GM19239 (cell line): ENCODE results near the gene CDK17.
"Not testable (repeated sequence)": the region's sequence is repeated elsewhere in the genome, so short reads cannot be mapped to it uniquely, and the experiment has no call there.

Experiments used
- DNase-seq: peaks from one replicate; pipeline ENCODE4 v3.0.0; 2011; ENCODE audit warnings: low spot score; ENCODE audit not compliant: insufficient read length
- FAIRE-seq: peaks from 2 replicates; lab custom pipeline; 2011; peaks lifted over from hg19 to GRCh38; lab: Jason Lieb, UNC

Gene CDK17

DNA sequence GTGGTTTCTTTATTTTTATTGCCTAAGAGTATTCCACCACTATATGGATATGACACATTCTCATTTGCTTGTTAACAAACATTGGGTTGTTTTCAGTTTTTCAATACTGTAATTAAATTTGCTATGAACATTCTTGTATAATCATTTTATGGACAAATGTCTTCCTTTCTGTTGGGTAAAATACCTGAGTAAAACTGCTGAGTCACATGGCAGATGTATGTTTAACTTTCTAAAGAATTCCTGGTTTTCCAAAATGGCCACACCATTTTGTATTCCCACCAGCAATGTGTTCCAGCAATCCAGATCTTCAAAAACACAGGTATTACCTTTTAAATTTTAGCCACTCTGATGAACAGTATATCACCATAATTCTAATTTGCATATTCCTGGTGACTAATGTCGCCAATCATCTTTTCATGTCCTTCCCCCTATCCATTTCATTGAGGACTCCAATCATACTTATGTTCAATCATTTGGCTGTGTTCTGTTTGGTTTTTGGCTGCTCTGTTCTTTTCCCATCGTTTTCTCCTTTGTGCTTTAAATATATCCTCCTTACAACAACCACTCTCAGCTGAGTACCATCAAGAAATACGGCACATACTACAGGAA lies 36.0 kb downstream of the CDK17 start:
- DNase-seq: no peak
- no peak for FAIRE-seq

DNA sequence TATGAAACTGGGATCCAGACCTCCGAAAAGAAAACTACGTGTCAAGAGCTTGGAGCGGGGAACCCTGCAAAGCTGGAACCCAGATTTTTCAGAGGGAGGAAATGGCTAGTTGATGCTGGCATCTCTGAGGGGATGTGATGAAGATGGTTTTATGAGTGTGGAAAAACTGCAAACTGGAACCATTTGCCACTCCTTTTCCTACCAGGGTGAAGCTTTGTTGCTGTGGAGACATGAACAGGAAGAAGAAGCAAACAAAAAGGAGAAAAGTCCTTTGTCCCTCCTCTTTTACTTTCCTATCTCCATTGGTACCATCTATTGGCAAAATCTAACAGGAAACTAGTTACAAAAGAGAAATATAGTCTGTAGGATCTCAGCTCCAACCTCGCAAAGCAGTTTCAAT lies 39.2 kb downstream of the CDK17 start:
- DNase-seq (no peak), FAIRE-seq (no peak)

DNA sequence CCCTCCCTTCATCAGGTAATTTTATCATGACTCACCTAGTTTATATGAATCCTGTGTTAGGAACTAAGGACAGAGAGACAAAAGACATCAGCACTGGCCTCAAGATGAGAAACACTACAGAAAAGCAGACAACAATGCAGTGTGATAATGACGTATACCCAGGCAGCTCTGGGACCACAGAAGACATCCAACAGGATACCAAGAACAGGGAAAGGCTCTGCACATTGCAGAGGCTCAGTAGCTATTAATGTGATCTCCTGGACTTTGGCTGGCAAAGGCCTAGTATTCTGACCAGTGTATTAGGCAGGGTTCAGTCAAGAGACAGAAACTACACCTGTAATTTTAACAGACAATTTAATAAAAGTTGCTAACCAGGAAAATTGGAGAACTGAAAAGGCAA lies 39.7 kb downstream of the CDK17 start:
- DNase-seq (no peak), FAIRE-seq (no peak)

GRCh38 chr12:96359328-96359727 lies 40.9 kb downstream of the CDK17 start:
- FAIRE-seq (no peak), DNase-seq (no peak)

DNA sequence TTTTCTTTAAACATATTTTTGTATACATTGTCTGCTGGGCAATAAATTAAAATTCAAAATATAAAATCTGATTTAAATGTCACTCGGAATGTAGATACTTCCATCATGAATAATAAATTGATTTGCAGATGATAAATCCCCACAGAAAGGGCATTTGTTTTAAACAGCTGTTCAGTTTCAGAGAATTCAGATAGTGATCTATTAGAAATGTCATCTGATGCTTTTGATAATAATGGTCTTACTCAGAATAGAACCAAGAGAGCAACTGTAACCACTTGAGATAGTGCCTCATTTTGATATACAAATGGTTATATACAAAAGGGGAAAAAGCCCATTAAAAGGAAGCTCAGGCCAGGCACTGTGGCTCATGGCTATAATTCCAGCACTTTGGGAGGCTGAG lies 43.4 kb downstream of the CDK17 start:
- DNase-seq (no peak), FAIRE-seq (no peak)

- no peak for FAIRE-seq
- DNase-seq: no peak
These were observed 45.2 kb downstream of the CDK17 start for GRCh38 chr12:96354844-96355534.

GRCh38 chr12:96354326-96354725 lies 45.9 kb downstream of the CDK17 start:
- FAIRE-seq: no peak
- DNase-seq: no peak

GRCh38 chr12:96352161-96352835 lies 47.9 kb downstream of the CDK17 start:
- DNase-seq (no peak), FAIRE-seq (no peak)

DNA sequence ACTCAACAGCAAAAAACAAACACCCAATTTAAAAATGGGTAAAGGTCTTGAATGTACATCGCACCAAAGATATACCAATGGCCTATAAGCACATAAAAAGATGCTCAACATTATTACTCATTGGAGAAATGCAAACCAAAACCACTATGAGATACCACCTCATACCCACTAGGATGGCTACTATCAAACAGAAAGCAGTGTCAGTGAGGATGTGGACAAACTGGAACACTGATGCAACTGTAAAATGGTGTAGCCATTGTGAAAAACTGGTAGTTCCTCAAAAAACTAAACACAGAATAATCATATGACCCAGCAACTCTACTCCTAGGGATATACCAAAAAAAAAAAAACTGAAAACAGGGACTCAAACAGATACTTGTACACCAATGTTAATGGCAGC lies 49.3 kb downstream of the CDK17 start:
- no peak for DNase-seq
- FAIRE-seq: peak; percentile 48

DNA sequence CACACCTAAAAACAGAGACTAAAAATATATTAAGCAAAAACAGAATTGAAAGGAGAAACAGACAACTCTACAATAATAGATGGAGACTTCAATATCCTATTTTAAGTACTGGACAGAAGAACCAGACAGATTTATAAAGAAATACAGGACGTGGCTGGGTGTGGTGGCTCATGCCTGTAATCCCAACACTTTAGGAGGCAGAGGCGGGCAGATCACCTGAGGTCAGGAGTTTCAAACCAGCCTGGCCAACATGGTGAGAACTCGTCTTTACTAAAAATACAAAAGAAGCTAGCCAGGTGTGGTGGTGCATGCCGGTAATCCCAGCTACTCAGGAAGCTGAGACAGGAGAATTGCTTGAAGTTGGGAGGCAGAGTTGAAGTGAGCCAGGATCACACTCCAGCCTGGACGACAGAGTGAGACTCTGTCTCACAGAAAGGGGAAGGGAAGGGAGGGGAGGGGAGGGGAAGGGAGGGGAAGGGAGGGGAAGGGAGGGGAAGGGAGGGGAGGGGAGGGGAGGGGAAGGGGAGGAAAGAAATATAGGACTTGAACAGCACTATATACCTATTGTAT lies 53.0 kb downstream of the CDK17 start:
- DNase-seq (no peak), FAIRE-seq (peak; percentile 49)

DNA sequence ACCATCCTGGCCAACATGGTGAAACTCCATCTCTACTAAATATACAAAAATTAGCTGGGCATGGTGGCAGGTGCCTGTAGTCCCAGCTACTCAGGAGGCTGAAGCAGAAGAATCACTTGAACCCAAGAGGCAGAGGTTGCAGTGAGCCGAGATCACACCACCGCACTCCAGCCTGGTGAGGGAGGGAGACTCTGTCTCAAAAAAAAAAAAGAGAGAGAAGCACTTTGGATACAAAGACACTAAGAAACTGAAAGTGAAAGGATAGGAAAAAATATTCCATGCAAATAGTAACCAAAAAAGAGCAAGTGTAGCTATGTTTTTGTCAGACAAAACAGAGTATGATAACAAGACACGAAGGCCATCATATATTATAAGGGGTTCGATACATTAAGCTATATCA lies 53.5 kb downstream of the CDK17 start:
- not testable (repeated sequence) for FAIRE-seq, DNase-seq

- no peak for DNase-seq
- no peak for FAIRE-seq
These were observed 56.0 kb downstream of the CDK17 start for GRCh38 chr12:96344124-96344695.

DNA sequence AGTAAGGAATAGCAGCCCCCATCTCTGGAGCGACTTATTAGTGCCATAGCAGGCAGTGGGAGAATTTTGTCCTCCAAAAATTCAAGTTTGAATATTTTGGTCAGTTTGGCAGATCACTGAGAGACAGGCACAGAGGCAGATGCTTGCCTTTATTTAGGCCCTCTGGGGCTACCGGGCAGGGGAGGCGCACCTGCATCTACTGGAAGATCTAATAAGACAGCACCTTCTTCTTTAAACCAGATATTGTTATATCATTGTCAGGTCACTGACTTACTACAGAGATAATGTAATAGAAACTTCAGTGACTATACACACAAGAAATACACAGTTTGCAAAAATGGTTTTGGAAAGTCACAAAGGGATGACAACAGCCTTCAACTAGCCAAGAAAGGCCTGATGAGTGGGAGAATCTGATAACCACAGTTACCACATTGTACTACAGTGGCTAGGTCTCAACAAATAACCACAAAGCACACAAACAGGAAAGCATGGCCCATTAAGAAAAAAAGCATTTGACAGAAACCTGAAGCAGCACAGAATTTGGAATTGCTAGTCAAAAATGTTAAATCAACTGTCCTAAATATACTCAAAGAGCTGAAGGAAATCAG lies 56.8 kb downstream of the CDK17 start:
- FAIRE-seq: peak; percentile 91
- DNase-seq: no peak

GRCh38 chr12:96339666-96340065 lies 60.6 kb downstream of the CDK17 start:
- not testable (repeated sequence) for FAIRE-seq, DNase-seq

- DNase-seq (no peak), FAIRE-seq (no peak)
These were observed 61.3 kb downstream of the CDK17 start for GRCh38 chr12:96338852-96339471.

DNA sequence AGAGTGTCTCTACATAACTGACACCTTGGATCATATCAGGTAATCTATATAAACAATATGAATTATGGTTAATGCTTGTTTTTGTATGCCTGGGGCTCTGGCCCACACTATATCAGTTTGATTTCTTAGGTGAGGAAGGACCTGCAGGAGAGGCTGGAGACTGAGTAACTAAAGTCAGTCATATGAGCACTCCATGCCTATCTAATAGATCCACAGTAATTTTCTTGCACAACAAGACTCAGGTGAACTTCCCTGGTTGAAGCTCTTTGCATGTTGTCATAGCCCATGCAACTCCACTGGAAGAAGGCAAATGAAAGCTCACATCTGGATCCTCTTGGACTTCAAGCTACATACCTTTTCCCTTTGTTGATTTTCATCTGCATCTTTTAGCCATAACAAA lies 62.3 kb downstream of the CDK17 start:
- DNase-seq (no peak), FAIRE-seq (peak; percentile 11)

GRCh38 chr12:96336489-96336888 lies 63.8 kb downstream of the CDK17 start:
- FAIRE-seq (no peak), DNase-seq (no peak)

- FAIRE-seq (peak; percentile 85), DNase-seq (no peak)
These were observed 65.0 kb downstream of the CDK17 start for GRCh38 chr12:96335270-96335669.

- no peak for FAIRE-seq
- DNase-seq: no peak
These were observed 65.7 kb downstream of the CDK17 start for GRCh38 chr12:96334502-96334901.

DNA sequence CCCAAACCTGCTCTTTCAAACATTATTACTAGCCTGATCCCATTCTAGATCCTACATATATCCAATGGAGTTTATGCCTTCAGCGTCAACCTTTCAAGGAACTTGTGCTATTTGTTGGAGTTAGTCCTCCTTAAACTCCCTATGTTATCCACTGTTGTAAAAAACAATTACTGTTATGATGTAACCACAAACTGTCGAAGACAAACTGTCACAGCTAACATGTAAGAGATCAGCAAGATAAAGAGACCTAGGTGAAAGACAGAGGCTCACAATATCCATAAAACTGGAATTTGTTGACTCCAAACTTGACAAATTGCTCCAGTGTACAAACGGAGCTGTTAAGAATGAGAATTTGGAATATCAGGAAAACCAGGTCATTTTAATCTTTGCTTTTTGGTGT lies 70.7 kb downstream of the CDK17 start:
- no peak for FAIRE-seq
- DNase-seq: no peak
